HG03432 (cell line): ENCODE data around the gene GGCT.
A peak's percentile ranks its signal among the peaks of the same experiment; 100 is the strongest.

ENCODE experiments used
- ATAC-seq: cut with Tn5 transposase; IDR thresholded peaks from one replicate; pipeline ENCODE4 v1.9.1; 2021; ENCODE audit warnings: mild to moderate bottlenecking, moderate library complexity; ENCODE audit not compliant: unreplicated experiment

GGCT gene

GRCh38 chr7:30465046-30465810 is 39.4 kb downstream of the GGCT start:
- no peak for ATAC-seq

DNA sequence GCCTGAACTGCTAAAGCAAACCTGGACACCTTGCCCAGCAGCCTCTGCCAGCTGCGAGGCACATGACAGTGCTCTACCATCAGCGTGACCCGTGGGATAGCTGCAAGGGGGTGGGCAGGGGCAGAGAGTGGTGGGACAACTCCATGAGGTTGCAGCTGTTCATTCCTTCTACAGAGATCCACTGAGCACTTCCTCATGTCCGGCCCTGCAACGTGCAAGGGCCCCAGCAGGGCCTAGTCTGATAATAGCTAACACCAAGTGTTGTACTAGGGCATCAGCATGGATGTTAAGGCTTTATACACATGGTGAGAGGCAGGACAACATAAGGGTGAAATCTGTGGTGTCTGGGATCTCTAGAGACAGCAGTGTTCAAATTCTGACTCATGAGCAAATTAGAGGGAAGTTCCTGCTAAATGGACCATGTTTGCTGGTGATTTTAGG is 40.4 kb downstream of the GGCT start:
- ATAC-seq: peak; percentile 58

DNA sequence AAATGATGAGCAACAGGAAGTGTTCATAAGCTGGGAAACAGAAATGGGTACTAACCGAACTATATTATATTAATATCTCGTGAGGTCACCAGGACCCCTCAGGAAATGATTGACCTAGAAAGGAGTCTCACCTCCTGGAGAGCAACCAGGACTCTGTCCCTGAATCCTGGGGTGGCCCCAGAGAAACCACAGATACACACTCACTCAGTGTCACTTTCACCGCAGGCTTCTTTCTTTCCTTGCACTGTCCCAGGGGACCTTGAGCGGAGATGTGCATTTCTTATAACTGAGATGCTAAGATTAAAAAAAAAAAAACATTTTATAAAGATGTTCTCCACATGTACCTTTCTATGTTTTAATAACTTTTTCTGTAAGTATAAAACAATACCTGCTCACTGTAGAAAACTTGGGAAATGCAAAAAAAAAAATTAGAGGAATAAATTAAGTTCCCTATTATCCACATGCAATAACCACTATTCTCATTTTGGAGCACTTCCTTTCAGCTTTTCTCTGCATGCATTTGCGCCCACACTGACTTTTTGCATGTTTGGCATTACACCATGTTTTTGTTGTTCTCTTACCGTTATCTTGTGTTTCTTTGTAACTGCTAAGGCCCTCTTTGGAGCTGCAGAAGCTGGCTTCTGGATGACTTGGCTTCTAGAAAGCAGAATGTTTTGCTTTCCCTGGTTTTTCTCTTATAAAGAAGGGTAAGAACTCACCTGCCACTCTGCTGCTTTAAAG is 41.1 kb downstream of the GGCT start:
- peak; percentile 71 for ATAC-seq

DNA sequence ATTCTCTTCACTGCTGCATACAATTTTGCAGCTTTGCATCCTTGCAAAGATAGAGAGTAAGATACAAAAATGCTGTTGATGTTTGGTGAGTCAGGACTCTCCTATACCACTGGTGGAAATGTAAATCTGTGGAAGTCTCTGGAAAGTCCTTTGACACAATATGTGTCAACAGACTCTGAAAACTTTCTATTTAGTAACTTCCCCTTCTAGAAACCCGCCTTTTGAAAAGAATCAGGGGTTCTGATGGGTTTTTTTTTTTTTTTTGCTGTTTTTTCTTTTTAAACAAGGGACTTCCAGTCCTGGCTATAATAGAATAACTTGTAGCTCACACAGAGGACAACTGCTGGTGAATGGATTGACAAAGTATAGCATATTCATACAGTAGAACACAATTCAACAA is 42.5 kb downstream of the GGCT start:
- ATAC-seq: no peak

DNA sequence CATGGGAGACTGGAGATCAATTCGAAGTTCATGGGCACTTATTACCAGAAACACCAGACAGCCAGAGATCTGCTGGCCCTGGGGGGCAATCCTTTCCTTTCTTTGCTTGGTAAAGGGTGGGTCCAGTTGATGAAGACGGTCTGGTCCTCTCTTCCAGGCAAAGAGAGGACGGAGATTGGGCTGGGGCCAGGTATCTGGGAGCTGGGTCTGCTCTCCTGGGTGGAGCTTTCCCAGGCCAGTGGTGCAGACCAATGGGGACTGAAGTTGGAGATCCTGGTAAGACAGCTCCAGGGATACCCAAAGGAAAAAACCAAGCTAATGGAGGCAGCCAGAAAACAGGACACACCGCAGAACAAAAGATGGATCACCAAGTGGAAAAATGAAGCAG is 44.4 kb downstream of the GGCT start:
- ATAC-seq: no peak

GRCh38 chr7:30459591-30460245 is 44.9 kb downstream of the GGCT start:
- no peak for ATAC-seq

DNA sequence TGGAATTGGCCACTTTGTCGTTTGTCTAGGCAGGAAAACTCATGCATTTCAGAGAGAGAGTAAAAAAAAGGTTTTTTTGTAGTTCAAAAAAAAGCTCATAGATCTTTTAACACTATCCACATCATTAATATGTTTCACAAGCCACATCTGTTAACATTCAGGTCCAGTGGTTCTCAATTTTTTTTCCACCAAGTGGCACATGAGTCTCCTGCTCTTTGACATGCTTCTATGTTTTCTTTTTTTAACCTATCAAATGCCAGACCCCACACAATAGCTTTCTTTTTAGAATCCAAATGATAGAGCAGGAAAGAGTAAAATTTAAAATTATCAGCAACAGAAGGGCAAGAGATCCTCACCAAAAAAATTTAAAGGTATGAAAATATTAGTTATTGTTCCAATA is 46.3 kb downstream of the GGCT start:
- no peak for ATAC-seq

DNA sequence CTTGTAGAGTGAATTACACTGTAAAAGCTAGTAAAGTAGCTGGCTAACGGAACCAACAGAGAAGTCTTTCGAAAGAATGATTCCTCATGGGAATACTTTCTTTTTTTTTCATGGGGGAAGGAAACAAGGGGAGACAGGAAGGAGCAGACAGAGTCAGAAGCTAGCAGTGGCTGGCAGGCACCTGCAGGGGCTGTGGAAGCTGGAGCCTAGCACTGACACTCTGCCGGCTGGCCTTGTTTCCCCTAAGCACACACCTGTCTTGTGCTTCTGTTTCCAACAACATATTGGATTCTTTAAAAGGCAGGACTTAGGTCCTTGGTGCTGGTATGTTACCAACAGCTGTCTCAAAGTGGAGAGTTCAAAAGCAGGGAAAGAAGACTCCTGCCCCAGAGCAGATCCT is 50.7 kb downstream of the GGCT start:
- no peak for ATAC-seq

- ATAC-seq: no peak
These were observed 51.6 kb downstream of the GGCT start for GRCh38 chr7:30453016-30453415.

GRCh38 chr7:30452280-30452930 is 52.2 kb downstream of the GGCT start:
- ATAC-seq: no peak

DNA sequence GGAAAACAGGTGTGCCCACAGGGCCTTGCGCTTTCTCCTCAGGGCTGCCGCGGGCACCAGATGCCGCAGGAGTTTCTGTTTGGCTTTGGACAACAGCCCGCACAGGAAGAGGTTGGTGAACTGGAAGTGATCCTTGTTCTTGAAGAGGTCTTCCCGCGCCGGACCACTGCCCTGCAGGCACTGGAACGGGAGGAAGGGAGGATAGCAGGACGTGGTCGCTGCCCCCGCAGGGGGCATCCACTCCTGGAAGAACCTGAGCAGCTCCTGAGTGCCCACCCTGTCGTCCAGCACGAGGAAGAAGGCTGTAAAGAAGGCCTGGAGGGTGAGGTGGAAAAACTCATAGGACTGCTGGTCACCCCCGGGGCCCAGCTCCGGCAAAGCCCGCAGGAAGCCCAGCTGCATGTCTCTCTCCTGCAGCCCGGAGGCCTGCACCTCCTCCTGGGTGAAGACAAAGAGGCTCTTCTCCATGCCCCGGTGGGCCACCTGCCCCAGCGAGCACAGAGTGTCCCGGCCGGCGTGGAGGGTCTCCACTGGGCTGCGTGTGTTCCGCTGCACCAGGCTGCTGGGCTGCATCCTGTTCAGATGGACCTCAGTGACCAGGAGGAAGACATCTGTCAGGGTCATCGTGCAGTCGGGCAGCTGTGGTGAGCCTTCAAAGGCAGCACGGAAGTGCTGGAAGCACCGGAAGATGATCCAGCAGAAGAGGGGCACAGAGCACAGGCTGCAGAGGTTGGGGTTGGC is 52.9 kb downstream of the GGCT start:
- no peak for ATAC-seq

DNA sequence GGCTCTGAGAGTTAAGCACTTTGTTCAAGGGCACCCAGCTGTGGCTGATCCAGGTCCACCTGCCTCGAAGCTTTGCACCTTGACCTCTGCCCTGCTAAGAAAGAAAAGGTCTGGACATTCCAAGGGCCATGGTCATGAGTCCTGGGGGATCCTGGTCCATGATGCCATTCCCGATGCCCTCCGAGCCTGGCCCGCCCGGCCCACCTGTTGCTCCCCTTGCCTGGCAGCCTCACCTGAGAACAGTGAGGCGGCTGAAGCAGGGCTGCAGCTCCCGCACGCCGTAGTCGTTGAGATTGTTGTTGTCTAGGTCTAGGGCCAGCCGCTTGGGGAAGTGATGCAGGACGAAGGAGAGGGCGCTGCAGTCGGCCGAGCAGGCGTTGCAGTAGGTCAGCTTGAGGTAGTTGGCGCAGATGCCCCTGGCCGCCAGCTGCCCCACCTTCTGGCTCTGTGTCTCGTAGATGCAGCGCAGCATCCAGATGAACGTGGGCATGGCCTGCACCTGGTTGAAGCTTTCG is 53.6 kb downstream of the GGCT start:
- ATAC-seq: no peak

- ATAC-seq: no peak
These were observed 54.2 kb downstream of the GGCT start for GRCh38 chr7:30450240-30450982.

- ATAC-seq: no peak
These were observed 56.0 kb downstream of the GGCT start for GRCh38 chr7:30448461-30449189.

DNA sequence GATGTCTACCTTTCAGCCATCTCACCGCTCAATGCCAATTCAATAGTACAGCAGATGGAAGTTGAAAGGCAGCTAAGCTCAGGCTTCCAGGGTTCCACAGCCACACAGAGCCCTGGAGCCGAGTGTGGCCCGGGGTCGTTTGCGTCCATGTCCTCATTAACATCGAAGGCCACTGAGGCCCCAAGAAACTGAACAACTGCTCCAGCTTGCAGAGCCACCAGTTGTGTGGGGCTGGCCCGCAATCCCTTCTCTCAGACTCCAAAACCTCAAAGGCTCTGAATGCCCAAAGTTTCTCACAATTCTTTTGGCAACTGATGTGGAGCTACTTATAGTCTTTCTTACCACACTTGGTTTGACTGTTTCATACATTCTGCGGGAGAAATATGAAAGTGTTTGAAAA is 57.2 kb downstream of the GGCT start:
- no peak for ATAC-seq
